Loucy (cell line): ENCODE results near the gene MBD3.

ENCODE experiments used
- H2AFZ ChIP-seq: fragments of 200-600 bp; sonication (generic); 2 replicates; pipeline ENCODE4 v1.6.0; 2016; ENCODE audit warnings: antibody characterized with exemption, mild to moderate bottlenecking, low read length, moderate library complexity
- H3F3A ChIP-seq: fragments of 200-600 bp; 2 replicates; pipeline ENCODE4 v1.6.0; 2016; ENCODE audit warnings: antibody characterized with exemption, low read depth, mild to moderate bottlenecking
- H3K27me3 ChIP-seq: fragments of 200-600 bp; sonication (generic); 2 replicates; pipeline ENCODE4 v1.6.1; 2014; ENCODE audit warnings: low read length, mild to moderate bottlenecking; ENCODE audit not compliant: insufficient read depth, poor library complexity, severe bottlenecking
- H3K36me3 ChIP-seq: fragments of 200-600 bp; sonication (generic); 2 replicates; pipeline ENCODE4 v1.6.1; 2016; ENCODE audit warnings: low read length; ENCODE audit not compliant: insufficient read depth
- H3K4me1 ChIP-seq: fragments of 200-600 bp; sonication (generic); 2 replicates; pipeline ENCODE4 v1.5.1; 2014; ENCODE audit warnings: low read length, mild to moderate bottlenecking; ENCODE audit not compliant: insufficient read depth, poor library complexity, severe bottlenecking
- H3K4me2 ChIP-seq: fragments of 200-600 bp; sonication (generic); 2 replicates; pipeline ENCODE4 v1.6.0; 2014; ENCODE audit warnings: antibody characterized with exemption, low read length, low read depth, mild to moderate bottlenecking; ENCODE audit not compliant: poor library complexity, severe bottlenecking
- H3K4me3 ChIP-seq: fragments of 200-600 bp; sonication (generic); 2 replicates; pipeline ENCODE4 v1.5.1; 2014; ENCODE audit warnings: low read length, mild to moderate bottlenecking, mixed read lengths; ENCODE audit not compliant: poor library complexity, severe bottlenecking
- H3K79me2 ChIP-seq: fragments of 200-600 bp; sonication (generic); 2 replicates; pipeline ENCODE4 v1.6.1; 2014; ENCODE audit warnings: low read length; ENCODE audit not compliant: insufficient read depth
- H3K9ac ChIP-seq: fragments of 200-600 bp; sonication (generic); 2 replicates; pipeline ENCODE4 v1.6.0; 2014; ENCODE audit warnings: mild to moderate bottlenecking, low read depth, low read length, moderate library complexity; ENCODE audit not compliant: poor library complexity, severe bottlenecking
- H3K9me2 ChIP-seq: fragments of 200-600 bp; sonication (generic); replicated peaks from 2 replicates; pipeline ENCODE4 v1.6.1; 2016; ENCODE audit warnings: low read depth, low read length, mixed read lengths
- H3K9me3 ChIP-seq: fragments of 200-600 bp; sonication (generic); 2 replicates; pipeline ENCODE4 v1.6.1; 2014; ENCODE audit warnings: mild to moderate bottlenecking, antibody characterized with exemption, low read length, low read depth; ENCODE audit not compliant: insufficient read depth
- H4K20me1 ChIP-seq: fragments of 200-600 bp; sonication (generic); 2 replicates; pipeline ENCODE4 v1.6.0; 2014; ENCODE audit warnings: antibody characterized with exemption, low read length, mild to moderate bottlenecking; ENCODE audit not compliant: insufficient read depth, poor library complexity, severe bottlenecking
- EZH2phosphoT487 ChIP-seq: fragments of 200-600 bp; IDR thresholded peaks from 2 replicates; pipeline ENCODE4 v1.6.1; 2018; ENCODE audit warnings: antibody characterized with exemption, mild to moderate bottlenecking, moderate library complexity, borderline replicate concordance
- TF ChIP-seq, protein P1 (sequence below): fragments of 200-600 bp; sonication (generic); conservative IDR thresholded peaks from 2 replicates; pipeline ENCODE4 v1.5.1; 2014; ENCODE audit warnings: mild to moderate bottlenecking, antibody characterized with exemption, low read length

The MBD3 gene

GRCh38 chr19:1558552-1558951, 34.1 kb downstream of the MBD3 start:
- Histone ChIP-seq H3K27me3 (no peaks in the 10 kb centered on the region), H3K36me3 (no peaks in the 10 kb centered on the region), H3K4me3 (no peak overlapping the region), H3K9me3 (no peaks in the 10 kb centered on the region), H3K4me1 (no peaks in the 10 kb centered on the region), H3F3A (no peaks in the 10 kb centered on the region), H3K9ac (no peak overlapping the region), H3K9me2 (no peaks in the 10 kb centered on the region), H3K79me2 (peaks cover 8% of the 10 kb centered on the region; the same call in 1 of the 2 replicates), H3K4me2 (no peak overlapping the region), H4K20me1 (peaks cover 5% of the 10 kb centered on the region), H2AFZ (no peak overlapping the region)
- TF ChIP-seq, protein P1, sequence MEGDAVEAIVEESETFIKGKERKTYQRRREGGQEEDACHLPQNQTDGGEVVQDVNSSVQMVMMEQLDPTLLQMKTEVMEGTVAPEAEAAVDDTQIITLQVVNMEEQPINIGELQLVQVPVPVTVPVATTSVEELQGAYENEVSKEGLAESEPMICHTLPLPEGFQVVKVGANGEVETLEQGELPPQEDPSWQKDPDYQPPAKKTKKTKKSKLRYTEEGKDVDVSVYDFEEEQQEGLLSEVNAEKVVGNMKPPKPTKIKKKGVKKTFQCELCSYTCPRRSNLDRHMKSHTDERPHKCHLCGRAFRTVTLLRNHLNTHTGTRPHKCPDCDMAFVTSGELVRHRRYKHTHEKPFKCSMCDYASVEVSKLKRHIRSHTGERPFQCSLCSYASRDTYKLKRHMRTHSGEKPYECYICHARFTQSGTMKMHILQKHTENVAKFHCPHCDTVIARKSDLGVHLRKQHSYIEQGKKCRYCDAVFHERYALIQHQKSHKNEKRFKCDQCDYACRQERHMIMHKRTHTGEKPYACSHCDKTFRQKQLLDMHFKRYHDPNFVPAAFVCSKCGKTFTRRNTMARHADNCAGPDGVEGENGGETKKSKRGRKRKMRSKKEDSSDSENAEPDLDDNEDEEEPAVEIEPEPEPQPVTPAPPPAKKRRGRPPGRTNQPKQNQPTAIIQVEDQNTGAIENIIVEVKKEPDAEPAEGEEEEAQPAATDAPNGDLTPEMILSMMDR: no peak
- no peak for TF ChIP-seq EZH2phosphoT487

GRCh38 chr19:1556390-1557070, 36.1 kb downstream of the MBD3 start:
- no peaks in the 10 kb centered on the region for H3K4me1 ChIP-seq
- no peak overlapping the region for H3K9ac ChIP-seq
- H3K36me3 ChIP-seq: no peaks in the 10 kb centered on the region
- H3K9me3 ChIP-seq: no peaks in the 10 kb centered on the region
- H3K9me2 ChIP-seq: no peaks in the 10 kb centered on the region
- H3K4me2 ChIP-seq: no peak overlapping the region
- H4K20me1 ChIP-seq: peaks cover 5% of the 10 kb centered on the region
- peaks cover 4% of the 10 kb centered on the region; the same call in 1 of the 2 replicates for H3K79me2 ChIP-seq
- TF ChIP-seq, protein P1: no peak
- TF ChIP-seq EZH2phosphoT487: no peak
- H2AFZ ChIP-seq: no peak overlapping the region
- no peak overlapping the region for H3K4me3 ChIP-seq
- no peaks in the 10 kb centered on the region for H3K27me3 ChIP-seq
- H3F3A ChIP-seq: no peaks in the 10 kb centered on the region

- no peaks in the 10 kb centered on the region for H3K27me3 ChIP-seq
- H3K9me3 ChIP-seq: no peaks in the 10 kb centered on the region
- H4K20me1 ChIP-seq: peaks cover 5% of the 10 kb centered on the region
- no peak overlapping the region for H3K4me2 ChIP-seq
- no peaks in the 10 kb centered on the region for H3K4me1 ChIP-seq
- H3K4me3 ChIP-seq: no peak overlapping the region
- no peaks in the 10 kb centered on the region for H3K9me2 ChIP-seq
- no peak overlapping the region for H3K9ac ChIP-seq
- H3F3A ChIP-seq: no peaks in the 10 kb centered on the region
- H3K36me3 ChIP-seq: no peaks in the 10 kb centered on the region
- TF ChIP-seq, protein P1: no peak
- TF ChIP-seq EZH2phosphoT487: no peak
- H2AFZ ChIP-seq: no peak overlapping the region
- no peaks in the 10 kb centered on the region; the same call in 1 of the 2 replicates for H3K79me2 ChIP-seq
Observed at GRCh38 chr19:1555487-1556389, 36.9 kb downstream of the MBD3 start.
